Measurements from ENCODE around the gene TTLL3. TPM values are rescaled to one million over a fixed set of nuclear protein-coding genes. Genes with fewer than 3 reads are reported as not detected.

Gene TTLL3
- polyA plus RNA-seq, 1 of the 3 experiments (the other 2 are of a cell fraction): 41.6 TPM

- TF ChIP-seq, protein P1, sequence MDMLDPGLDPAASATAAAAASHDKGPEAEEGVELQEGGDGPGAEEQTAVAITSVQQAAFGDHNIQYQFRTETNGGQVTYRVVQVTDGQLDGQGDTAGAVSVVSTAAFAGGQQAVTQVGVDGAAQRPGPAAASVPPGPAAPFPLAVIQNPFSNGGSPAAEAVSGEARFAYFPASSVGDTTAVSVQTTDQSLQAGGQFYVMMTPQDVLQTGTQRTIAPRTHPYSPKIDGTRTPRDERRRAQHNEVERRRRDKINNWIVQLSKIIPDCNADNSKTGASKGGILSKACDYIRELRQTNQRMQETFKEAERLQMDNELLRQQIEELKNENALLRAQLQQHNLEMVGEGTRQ (IDR thresholded peaks at IDR 0.05; ENCODE audit: borderline replicate concordance, low read depth, low read length): no peak
- TF ChIP-seq, protein P2, sequence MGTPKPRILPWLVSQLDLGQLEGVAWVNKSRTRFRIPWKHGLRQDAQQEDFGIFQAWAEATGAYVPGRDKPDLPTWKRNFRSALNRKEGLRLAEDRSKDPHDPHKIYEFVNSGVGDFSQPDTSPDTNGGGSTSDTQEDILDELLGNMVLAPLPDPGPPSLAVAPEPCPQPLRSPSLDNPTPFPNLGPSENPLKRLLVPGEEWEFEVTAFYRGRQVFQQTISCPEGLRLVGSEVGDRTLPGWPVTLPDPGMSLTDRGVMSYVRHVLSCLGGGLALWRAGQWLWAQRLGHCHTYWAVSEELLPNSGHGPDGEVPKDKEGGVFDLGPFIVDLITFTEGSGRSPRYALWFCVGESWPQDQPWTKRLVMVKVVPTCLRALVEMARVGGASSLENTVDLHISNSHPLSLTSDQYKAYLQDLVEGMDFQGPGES (IDR thresholded peaks at IDR 0.05; ENCODE audit: low read depth, low read length): no peak
- no peak for TF ChIP-seq ZBTB33 (IDR thresholded peaks at IDR 0.05; ENCODE audit: borderline replicate concordance, low read depth)
Observed at GRCh38 chr3:9808345-9809037, 1.6 kb upstream of the TTLL3 start (continued).

DNA sequence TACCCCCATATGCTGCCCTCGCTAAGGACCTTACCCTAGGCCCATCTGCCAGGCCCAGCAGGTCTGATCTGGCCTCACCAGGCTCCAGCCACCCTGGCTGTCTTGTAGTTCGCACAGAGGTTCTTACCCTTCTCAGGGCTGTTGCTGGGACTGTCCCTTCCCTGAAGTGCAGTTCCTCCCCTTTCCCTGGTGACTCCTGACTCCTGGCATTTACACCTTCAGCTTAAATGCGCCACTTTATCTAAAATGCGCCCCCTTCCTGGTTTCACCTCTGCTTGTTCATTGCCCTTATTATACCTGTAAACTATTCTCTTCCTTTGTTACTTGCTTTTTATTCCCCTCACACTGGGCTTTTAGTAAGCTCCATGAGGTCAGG, 835 bp upstream of the TTLL3 start:
- peak overlapping the region in 1 of 2 experiments; percentile 55; a peak in 2 of 4 replicates for H3K4me3 ChIP-seq (ENCODE audit: low read depth in 2 of 2, low read length in 1 of 2)
- peaks cover 26 to 39% of the 10 kb centered on the region in 2 experiments for H3K36me3 ChIP-seq (replicated peaks in 1 of 2; ENCODE audit: control insufficient read depth in 1 of 2, insufficient read depth in 2 of 2, low read length in 1 of 2)
- ChIA-PET CTCF (interaction anchor here (0.6 to 1.7 kb wide), 9 partner anchors 8 to 666 kb away, joined by 3 to 4 read pairs (median 3); no protein-coding TSS in a partner anchor), POLR2A (no interaction called here)
- peaks cover 3 to 20% of the 10 kb centered on the region in 2 experiments; a peak in 1 of 4 replicates for H3K4me1 ChIP-seq (ENCODE audit: control insufficient read depth in 1 of 2, insufficient read depth in 2 of 2, low read depth in 1 of 2, low read length in 1 of 2)
- no peak overlapping the region for H2AFZ ChIP-seq (ENCODE audit: low read depth)
- no peaks in the 10 kb centered on the region for H4K20me1 ChIP-seq (ENCODE audit: insufficient read depth)
- H3K9ac ChIP-seq: peak overlapping the region; percentile 78
- no peaks in the 10 kb centered on the region for H3K9me3 ChIP-seq
- H3K9me2 ChIP-seq: no peaks in the 10 kb centered on the region
- no peak for TF ChIP-seq FOXJ3 (CRISPR knock-in tag; IDR thresholded peaks at IDR 0.05)
- TF ChIP-seq CHD2 (IDR thresholded peaks at IDR 0.05; ENCODE audit: low read length, partially characterized antibody): no peak
- no peak for TF ChIP-seq GATA2 (CRISPR knock-in tag; IDR thresholded peaks at IDR 0.05)
- TF ChIP-seq EZH2phosphoT487 (IDR thresholded peaks at IDR 0.05; ENCODE audit: borderline replicate concordance, low read depth): no peak
- no peak for TF ChIP-seq REST (IDR thresholded peaks at IDR 0.05; ENCODE audit: low read depth, low read length)
- TF ChIP-seq, protein P3, sequence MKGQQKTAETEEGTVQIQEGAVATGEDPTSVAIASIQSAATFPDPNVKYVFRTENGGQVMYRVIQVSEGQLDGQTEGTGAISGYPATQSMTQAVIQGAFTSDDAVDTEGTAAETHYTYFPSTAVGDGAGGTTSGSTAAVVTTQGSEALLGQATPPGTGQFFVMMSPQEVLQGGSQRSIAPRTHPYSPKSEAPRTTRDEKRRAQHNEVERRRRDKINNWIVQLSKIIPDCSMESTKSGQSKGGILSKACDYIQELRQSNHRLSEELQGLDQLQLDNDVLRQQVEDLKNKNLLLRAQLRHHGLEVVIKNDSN (IDR thresholded peaks at IDR 0.05; ENCODE audit: borderline replicate concordance, low read depth): no peak
- no peak for TF ChIP-seq RCOR1 (IDR thresholded peaks at IDR 0.05; ENCODE audit: low read length)
- no peak for TF ChIP-seq RXRA (IDR thresholded peaks at IDR 0.05; ENCODE audit: borderline replicate concordance, low read depth)
- no peak for TF ChIP-seq NRF1 (IDR thresholded peaks at IDR 0.05; ENCODE audit: low read depth, low read length)
- no peak for TF ChIP-seq GABPA (IDR thresholded peaks at IDR 0.05; ENCODE audit: low read depth)
- WGBS (ENCODE audit: low lambda C conversion rate): 95% methylated on average over 4 of the region's 4 CpGs
- DNase-seq: no peak
- peaks cover 37% of the 10 kb centered on the region for H3F3A ChIP-seq (replicated peaks; ENCODE audit: insufficient read depth)
- H3K79me2 ChIP-seq (ENCODE audit: insufficient read depth): 0 out of 2 replicates have a peak, but pooled peaks cover under 1% of the 10 kb centered on the region
- H3K4me2 ChIP-seq: peak overlapping the region; percentile 86
- H3K27me3 ChIP-seq (ENCODE audit: insufficient read depth): no peaks in the 10 kb centered on the region
- peak overlapping the region; percentile 76 to 85 for H3K27ac ChIP-seq (ENCODE audit: low read depth in 2 of 2, low read length in 1 of 2)
